ENCODE results near the gene C1S. TPM values are rescaled to one million over a fixed set of nuclear protein-coding genes. Genes with fewer than 3 reads are reported as not detected.

Gene C1S
- total and polyA plus RNA-seq, 2 donors (not counting 1 experiment from before 2014, with no cell fraction given) = 0.21 to 0.64 TPM

DNA sequence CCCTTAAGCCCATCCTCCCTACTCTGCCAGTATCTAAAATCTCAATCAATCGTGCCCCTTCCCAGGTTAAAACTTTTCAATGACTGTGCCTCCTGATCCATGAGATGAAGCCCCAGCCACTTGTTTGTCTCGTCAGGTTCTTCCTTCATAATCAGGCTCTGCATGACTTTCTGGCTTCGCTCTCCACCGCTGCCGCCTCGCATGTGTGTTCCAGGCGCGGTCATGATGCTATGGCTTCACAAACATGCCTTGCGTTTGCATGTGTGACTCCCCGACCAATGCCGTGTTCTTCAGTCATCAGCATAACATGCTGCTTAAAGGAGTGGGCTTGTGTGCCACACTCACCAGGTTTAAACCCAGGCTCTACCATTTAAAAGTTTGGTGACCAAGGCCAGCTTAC lies 53.5 kb downstream of the C1S start:
- Mint-ChIP-seq H3K4me3 (no peak overlapping the region), H3K4me1 (peaks cover 10% of the 10 kb centered on the region), H3K9me3 (ENCODE audit: insufficient read depth) (no peaks in the 10 kb centered on the region), H3K27ac (no peak overlapping the region), H3K27me3 (no peaks in the 10 kb centered on the region)
- Histone ChIP-seq H3K27ac (ENCODE audit: low read length in 2 of 2) (no peak overlapping the region), H3K4me2 (replicated peaks; ENCODE audit: low read depth, low read length, poor library complexity, severe bottlenecking) (no peak overlapping the region), H3K36me3 (replicated peaks in 1 of 2; ENCODE audit: control extremely low read depth in 1 of 2, control insufficient read depth in 1 of 2, extremely low read depth in 1 of 2, insufficient read depth in 2 of 2, low read length in 1 of 2) (peaks cover 0 to 30% of the 10 kb centered on the region in 2 experiments), H3K27me3 (replicated peaks in 1 of 4; ENCODE audit: control extremely low read depth in 1 of 4, control insufficient read depth in 3 of 4, insufficient read depth in 4 of 4, low read length in 3 of 4) (no peaks in the 10 kb centered on the region), H2AFZ (ENCODE audit: insufficient read depth, low read depth, low read length, poor library complexity, severe bottlenecking) (no peak overlapping the region), H3K9me3 (ENCODE audit: control extremely low read depth in 1 of 3, control insufficient read depth in 2 of 3, insufficient read depth in 1 of 3, low read length in 2 of 3) (no peaks in the 10 kb centered on the region), H4K20me1 (ENCODE audit: control insufficient read depth, insufficient read depth, low read length, poor library complexity, severe bottlenecking) (peaks cover 8% of the 10 kb centered on the region), H3K4me3 (ENCODE audit: control extremely low read depth in 1 of 5, extremely low read depth in 1 of 5, insufficient read depth in 1 of 5, low read depth in 2 of 5, low read length in 4 of 5) (no peak overlapping the region), H3K4me1 (ENCODE audit: control insufficient read depth in 2 of 2, insufficient read depth in 2 of 2, low read length in 2 of 2) (peaks cover 5 to 11% of the 10 kb centered on the region in 2 donors), H3K9ac (ENCODE audit: low read length) (no peak overlapping the region), H3K79me2 (ENCODE audit: control insufficient read depth, insufficient read depth, low read length) (peaks cover 17% of the 10 kb centered on the region)
- ChIA-PET CTCF (interaction anchor here (1.2 to 4.2 kb wide), 9 partner anchors 11 to 262 kb away, joined by 3 to 28 read pairs (median 7); partner anchors contain the start of genes C12orf57, PEX5, RNU7-1 and SPSB2), POLR2A (no interaction called here)
- TF ChIP-seq, protein P1, sequence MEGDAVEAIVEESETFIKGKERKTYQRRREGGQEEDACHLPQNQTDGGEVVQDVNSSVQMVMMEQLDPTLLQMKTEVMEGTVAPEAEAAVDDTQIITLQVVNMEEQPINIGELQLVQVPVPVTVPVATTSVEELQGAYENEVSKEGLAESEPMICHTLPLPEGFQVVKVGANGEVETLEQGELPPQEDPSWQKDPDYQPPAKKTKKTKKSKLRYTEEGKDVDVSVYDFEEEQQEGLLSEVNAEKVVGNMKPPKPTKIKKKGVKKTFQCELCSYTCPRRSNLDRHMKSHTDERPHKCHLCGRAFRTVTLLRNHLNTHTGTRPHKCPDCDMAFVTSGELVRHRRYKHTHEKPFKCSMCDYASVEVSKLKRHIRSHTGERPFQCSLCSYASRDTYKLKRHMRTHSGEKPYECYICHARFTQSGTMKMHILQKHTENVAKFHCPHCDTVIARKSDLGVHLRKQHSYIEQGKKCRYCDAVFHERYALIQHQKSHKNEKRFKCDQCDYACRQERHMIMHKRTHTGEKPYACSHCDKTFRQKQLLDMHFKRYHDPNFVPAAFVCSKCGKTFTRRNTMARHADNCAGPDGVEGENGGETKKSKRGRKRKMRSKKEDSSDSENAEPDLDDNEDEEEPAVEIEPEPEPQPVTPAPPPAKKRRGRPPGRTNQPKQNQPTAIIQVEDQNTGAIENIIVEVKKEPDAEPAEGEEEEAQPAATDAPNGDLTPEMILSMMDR (IDR thresholded peaks at IDR 0.05) = no peak
- no peak for TF ChIP-seq EZH2 (IDR thresholded peaks at IDR 0.05; ENCODE audit: borderline replicate concordance, insufficient read depth, low read depth, low read length, poor library complexity, severe bottlenecking)
- 97% methylated on average over 11 of the region's 11 CpGs for WGBS (ENCODE audit: insufficient coverage)
- ATAC-seq (ENCODE audit: low read depth) = no peak
- DNase-seq = no peak
- intact Hi-C loops (cut with micrococcal nuclease) = no loop called here

DNA sequence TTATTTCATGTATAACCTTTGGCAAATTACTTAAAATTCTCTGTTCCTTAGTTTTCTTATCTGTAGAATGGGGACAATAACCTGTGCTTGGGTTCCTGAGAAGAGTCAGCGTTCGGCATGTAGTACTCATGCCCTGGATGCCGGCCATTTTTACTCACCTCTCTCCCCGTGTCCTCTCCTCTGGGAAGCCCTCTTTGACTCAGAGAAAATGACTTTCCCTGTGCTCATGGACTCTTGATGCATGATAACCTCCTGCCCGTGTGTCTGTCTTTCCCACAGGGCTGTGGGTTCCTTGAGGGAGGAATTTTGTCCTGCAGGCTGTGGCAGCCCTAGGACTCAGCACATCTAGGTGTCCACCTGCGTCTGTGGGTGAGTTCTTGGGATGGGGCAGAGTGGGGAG lies 54.3 kb downstream of the C1S start:
- Histone ChIP-seq H3K36me3 (replicated peaks in 1 of 2; ENCODE audit: control extremely low read depth in 1 of 2, control insufficient read depth in 1 of 2, extremely low read depth in 1 of 2, insufficient read depth in 2 of 2, low read length in 1 of 2) (peaks cover 0 to 30% of the 10 kb centered on the region in 2 experiments), H3K4me3 (ENCODE audit: control extremely low read depth in 1 of 5, extremely low read depth in 1 of 5, insufficient read depth in 1 of 5, low read depth in 2 of 5, low read length in 4 of 5) (no peak overlapping the region), H4K20me1 (ENCODE audit: control insufficient read depth, insufficient read depth, low read length, poor library complexity, severe bottlenecking) (peaks cover 8% of the 10 kb centered on the region), H3K4me1 (ENCODE audit: control insufficient read depth in 2 of 2, insufficient read depth in 2 of 2, low read length in 2 of 2) (peaks cover 0 to 4% of the 10 kb centered on the region in 2 donors), H3K9me3 (ENCODE audit: control extremely low read depth in 1 of 3, control insufficient read depth in 2 of 3, insufficient read depth in 1 of 3, low read length in 2 of 3) (no peaks in the 10 kb centered on the region), H2AFZ (ENCODE audit: insufficient read depth, low read depth, low read length, poor library complexity, severe bottlenecking) (no peak overlapping the region), H3K27ac (ENCODE audit: low read length in 2 of 2) (no peak overlapping the region), H3K9ac (ENCODE audit: low read length) (no peak overlapping the region), H3K27me3 (replicated peaks in 1 of 4; ENCODE audit: control extremely low read depth in 1 of 4, control insufficient read depth in 3 of 4, insufficient read depth in 4 of 4, low read length in 3 of 4) (no peaks in the 10 kb centered on the region), H3K4me2 (replicated peaks; ENCODE audit: low read depth, low read length, poor library complexity, severe bottlenecking) (no peak overlapping the region), H3K79me2 (ENCODE audit: control insufficient read depth, insufficient read depth, low read length) (peaks cover 8% of the 10 kb centered on the region)
- DNase-seq = no peak
- intact Hi-C loops (cut with micrococcal nuclease) = no loop called here
- POLR2A ChIA-PET = no interaction called here
- H3K9me3 Mint-ChIP-seq (ENCODE audit: insufficient read depth) = no peaks in the 10 kb centered on the region
- peaks cover 4% of the 10 kb centered on the region for H3K4me1 Mint-ChIP-seq
- TF ChIP-seq, protein P1 (IDR thresholded peaks at IDR 0.05) = no peak
- no peak for TF ChIP-seq EZH2 (IDR thresholded peaks at IDR 0.05; ENCODE audit: borderline replicate concordance, insufficient read depth, low read depth, low read length, poor library complexity, severe bottlenecking)
- H3K4me3 Mint-ChIP-seq = no peak overlapping the region
- ATAC-seq (ENCODE audit: low read depth) = no peak
- H3K27ac Mint-ChIP-seq = no peak overlapping the region
- H3K27me3 Mint-ChIP-seq = no peaks in the 10 kb centered on the region
- 100% methylated on average over 3 of the region's 6 CpGs for WGBS (ENCODE audit: insufficient coverage)
- CTCF ChIA-PET = no interaction called here
